Natural killer cell treated with Interleukin-12 subunit alpha and Interleukin-12 subunit beta and Interleukin-15 and Interleukin-18, amount 100 ng/mL, for 72 hours (primary cell): ENCODE measurements around the gene MUC15. TPM values are rescaled to one million over a fixed set of nuclear protein-coding genes. Genes with fewer than 3 reads are reported as not detected.

ENCODE experiments used
- ATAC-seq, 2 donors: fragments of 150-1000 bp; cut with Tn5 transposase in 1 of 2; sonication (Bioruptor Pico), chemical (Tn5 transposase) in 1 of 2; 2 replicates each; pipeline ENCODE4 v1.10.0; 2021
- DNase-seq: peaks from one replicate; pipeline ENCODE4 v3.0.0; 2022; ENCODE audit warnings: low spot score
- H3K27ac Mint-ChIP-seq, 2 donors: 1 replicate in 1 of 2; 2 replicates in 1 of 2; pipeline ENCODE4 v1.8.0; 2022; ENCODE audit warnings: mixed read lengths in 2 of 2, mild to moderate bottlenecking in 1 of 2, moderate library complexity in 1 of 2
- H3K27me3 Mint-ChIP-seq, 2 donors: 1 replicate in 1 of 2; 2 replicates in 1 of 2; pipeline ENCODE4 v1.8.0; 2022; ENCODE audit warnings: mixed read lengths in 2 of 2
- H3K36me3 Mint-ChIP-seq: one replicate; pipeline ENCODE4 v1.8.0; 2022; ENCODE audit warnings: mixed read lengths
- H3K4me1 Mint-ChIP-seq, 2 donors: 1 replicate in 1 of 2; 2 replicates in 1 of 2; pipeline ENCODE4 v1.8.0; 2022; ENCODE audit warnings: low read depth in 2 of 2, mixed read lengths in 2 of 2, mild to moderate bottlenecking in 1 of 2
- H3K4me3 Mint-ChIP-seq: one replicate; pipeline ENCODE4 v1.8.0; 2022; ENCODE audit warnings: mixed read lengths
- H3K9me3 Mint-ChIP-seq: 2 replicates; pipeline ENCODE4 v1.8.0; 2022; ENCODE audit warnings: mixed read lengths
- total RNA-seq, 2 donors: library from RNA; stranded (reverse); gene quantifications; one replicate each; pipeline ENCODE4 v1.2.3, GENCODE V29; 2022

Gene MUC15
- total RNA-seq, 2 donors from 2014 or later = not detected

DNA sequence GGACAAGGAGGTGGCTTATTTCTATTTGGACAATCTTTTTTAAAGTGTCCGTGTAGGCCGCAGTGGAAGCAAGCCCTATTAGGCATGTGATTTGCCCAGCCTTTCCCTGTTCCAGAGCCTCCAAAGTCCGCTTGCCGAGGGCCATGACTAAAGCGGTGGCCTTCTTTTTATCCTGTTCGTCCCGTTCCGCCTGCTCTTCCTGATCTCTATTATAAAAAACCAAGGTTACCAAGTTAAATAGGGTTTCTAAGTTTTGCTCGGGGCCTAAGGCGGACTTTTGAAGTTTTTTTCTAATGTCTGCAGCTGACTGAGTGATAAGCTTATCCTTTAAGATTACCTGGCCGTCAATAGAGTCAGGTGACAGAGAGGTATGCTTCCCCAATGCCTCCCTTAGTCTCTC lies 21.6 kb upstream of the MUC15 start:
- DNase-seq = no peak
- H3K27ac Mint-ChIP-seq = no peak overlapping the region
- no peaks in the 10 kb centered on the region for H3K27me3 Mint-ChIP-seq
- H3K4me1 Mint-ChIP-seq = no peaks in the 10 kb centered on the region
- ATAC-seq = no peak
- peaks cover 5% of the 10 kb centered on the region for H3K36me3 Mint-ChIP-seq
- peaks cover 21% of the 10 kb centered on the region for H3K9me3 Mint-ChIP-seq
- no peak overlapping the region for H3K4me3 Mint-ChIP-seq

DNA sequence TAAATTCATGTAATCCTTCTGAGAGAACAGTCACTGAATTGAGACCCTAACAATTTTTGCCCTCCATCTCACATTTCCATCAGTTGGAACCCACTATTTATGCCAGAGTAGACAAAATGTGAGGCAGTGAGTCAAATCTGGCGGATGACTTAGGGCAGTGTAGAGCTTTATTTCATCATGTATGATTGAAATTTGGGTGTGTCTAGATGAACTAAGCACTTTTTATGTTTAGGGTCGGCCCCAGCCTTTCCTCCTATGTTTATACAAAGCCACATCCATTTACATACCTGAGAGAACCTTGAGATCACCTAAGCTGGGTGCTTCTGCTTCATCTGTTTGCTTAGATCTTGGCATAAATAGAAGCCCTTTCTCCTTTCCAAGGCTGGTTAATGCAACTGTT lies 15.0 kb upstream of the MUC15 start:
- no peak for DNase-seq
- no peaks in the 10 kb centered on the region for H3K27me3 Mint-ChIP-seq
- H3K9me3 Mint-ChIP-seq = peaks cover 15% of the 10 kb centered on the region
- no peak overlapping the region for H3K27ac Mint-ChIP-seq
- no peaks in the 10 kb centered on the region for H3K4me1 Mint-ChIP-seq
- ATAC-seq = no peak
- H3K4me3 Mint-ChIP-seq = no peak overlapping the region
- H3K36me3 Mint-ChIP-seq = no peaks in the 10 kb centered on the region

DNA sequence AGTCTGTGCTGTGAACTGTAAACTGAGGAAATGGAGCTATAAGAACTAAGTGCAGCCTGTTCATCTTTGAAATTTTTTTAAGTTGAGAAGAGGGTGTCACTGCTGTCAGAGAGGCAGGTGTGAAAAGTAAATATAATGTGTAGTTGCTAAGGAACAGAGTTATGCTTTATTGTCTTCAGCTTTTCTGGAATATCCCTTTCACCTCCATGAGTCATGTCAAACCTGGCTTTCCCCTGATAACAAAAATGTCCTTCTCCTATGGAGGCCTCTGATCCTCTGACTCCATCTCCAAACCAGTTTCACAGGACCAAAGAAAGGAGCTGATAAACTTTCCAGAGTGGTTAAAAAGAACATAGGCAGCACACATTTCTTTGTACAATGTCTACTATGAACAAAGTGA lies 12.8 kb upstream of the MUC15 start:
- Mint-ChIP-seq H3K27me3 (no peaks in the 10 kb centered on the region), H3K4me1 (no peaks in the 10 kb centered on the region)
- no peak for ATAC-seq

DNA sequence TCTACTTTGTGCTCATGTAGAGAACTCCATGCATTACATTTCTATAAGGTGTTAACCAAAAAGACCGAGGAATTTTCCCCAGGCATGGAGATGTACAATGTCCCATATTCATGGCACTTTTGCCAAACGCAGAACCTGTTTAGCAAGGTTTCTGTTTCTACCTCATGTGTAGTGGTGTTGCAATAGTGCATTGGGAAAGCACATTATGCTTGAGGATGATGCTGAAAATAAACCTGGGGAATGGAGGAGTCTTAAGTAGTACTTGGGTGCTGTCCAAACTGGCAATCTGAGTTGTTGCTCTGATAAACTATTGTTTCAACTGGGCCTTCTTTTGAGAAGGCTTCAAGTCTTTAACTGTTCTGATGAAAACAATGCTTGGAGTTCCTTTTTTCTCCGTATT lies 11.5 kb upstream of the MUC15 start:
- Mint-ChIP-seq H3K9me3 (peaks cover 4% of the 10 kb centered on the region), H3K27me3 (no peaks in the 10 kb centered on the region), H3K4me1 (no peaks in the 10 kb centered on the region), H3K4me3 (no peak overlapping the region), H3K36me3 (no peaks in the 10 kb centered on the region), H3K27ac (no peak overlapping the region)
- DNase-seq = no peak
- no peak for ATAC-seq

More for the DNA sequence above, 12.8 kb upstream of the MUC15 start:
- Mint-ChIP-seq H3K27ac (no peak overlapping the region), H3K9me3 (peaks cover 8% of the 10 kb centered on the region), H3K4me3 (no peak overlapping the region), H3K36me3 (no peaks in the 10 kb centered on the region)
- no peak for DNase-seq

DNA sequence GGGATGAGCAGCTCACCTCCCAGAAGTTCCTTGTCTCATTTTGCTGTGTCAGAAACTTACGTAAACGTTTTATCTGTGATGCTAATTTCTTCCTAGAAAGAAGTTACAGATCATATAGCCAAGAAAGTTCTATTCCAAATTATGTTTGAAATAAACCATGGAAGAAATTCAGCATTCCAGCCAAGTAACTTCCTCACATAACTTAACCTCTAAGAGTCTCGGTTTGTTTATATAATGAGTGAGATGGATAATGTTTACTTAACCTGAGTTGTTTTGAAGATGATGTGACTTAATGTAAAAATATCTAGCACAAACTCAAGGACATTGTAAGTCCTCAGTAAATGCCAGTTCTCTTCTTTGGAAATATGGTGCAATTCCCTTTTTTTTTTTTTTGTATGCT lies 8.9 kb upstream of the MUC15 start:
- Mint-ChIP-seq H3K27me3 (no peaks in the 10 kb centered on the region), H3K9me3 (peaks cover 4% of the 10 kb centered on the region), H3K4me3 (no peak overlapping the region), H3K36me3 (no peaks in the 10 kb centered on the region), H3K27ac (no peak overlapping the region), H3K4me1 (no peaks in the 10 kb centered on the region)
- DNase-seq (no peak), ATAC-seq (no peak)

DNA sequence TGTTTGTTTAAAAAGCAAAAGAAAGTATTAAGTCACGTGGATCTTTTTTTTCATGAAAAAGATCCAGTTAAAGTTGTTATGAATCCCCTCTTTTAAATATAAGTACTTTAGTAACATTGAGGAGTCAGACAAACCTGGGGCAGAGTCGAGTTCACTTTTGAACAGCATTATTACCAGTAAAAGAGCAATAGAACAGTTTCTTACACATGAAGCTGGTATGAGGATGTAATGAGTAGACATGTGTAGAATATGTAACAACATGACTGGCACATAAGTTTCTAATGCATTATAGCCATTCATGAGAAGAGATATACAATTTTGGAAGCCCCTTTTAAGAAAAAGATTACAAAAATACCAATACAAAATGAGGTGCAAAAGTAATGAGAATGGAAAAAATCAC lies 7.6 kb upstream of the MUC15 start:
- H3K4me1 Mint-ChIP-seq = no peaks in the 10 kb centered on the region
- no peak overlapping the region for H3K27ac Mint-ChIP-seq
- DNase-seq = no peak
- no peaks in the 10 kb centered on the region for H3K27me3 Mint-ChIP-seq
- no peaks in the 10 kb centered on the region for H3K36me3 Mint-ChIP-seq
- no peak for ATAC-seq
- no peak overlapping the region for H3K4me3 Mint-ChIP-seq
- H3K9me3 Mint-ChIP-seq = no peaks in the 10 kb centered on the region

DNA sequence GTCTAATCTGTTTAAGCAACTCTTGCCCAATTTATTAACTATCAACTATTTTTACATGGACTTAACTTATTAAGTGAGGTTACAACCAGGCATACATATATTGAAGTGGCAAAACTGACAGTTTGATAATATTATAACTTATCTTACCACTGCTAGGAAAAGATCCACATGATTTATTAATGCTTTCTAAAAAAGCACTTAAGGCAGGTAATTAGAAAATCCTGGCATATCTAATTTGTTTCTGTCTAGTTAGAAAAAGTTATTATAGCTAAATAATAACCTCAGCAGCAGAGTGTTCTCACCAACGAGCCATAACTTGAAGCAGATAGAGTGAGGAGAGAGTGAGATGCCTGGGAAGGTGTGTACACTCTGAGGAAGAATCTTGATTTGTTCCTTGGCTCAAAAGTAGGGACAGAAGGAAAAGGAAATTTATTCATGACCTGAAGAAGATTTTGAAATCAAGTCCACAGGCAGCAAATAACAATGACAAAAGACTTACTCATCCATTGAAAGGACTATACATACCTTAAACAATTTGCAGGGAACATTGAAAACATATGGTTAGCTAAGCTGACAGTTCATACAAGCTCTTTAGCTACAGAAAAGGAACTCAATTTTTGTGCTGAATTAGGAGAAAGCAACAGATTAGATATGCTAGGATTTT lies 7.1 kb upstream of the MUC15 start:
- Mint-ChIP-seq H3K27ac (no peak overlapping the region), H3K4me3 (no peak overlapping the region), H3K36me3 (no peaks in the 10 kb centered on the region), H3K4me1 (no peaks in the 10 kb centered on the region), H3K9me3 (no peaks in the 10 kb centered on the region), H3K27me3 (no peaks in the 10 kb centered on the region)
- ATAC-seq (no peak), DNase-seq (no peak)

DNA sequence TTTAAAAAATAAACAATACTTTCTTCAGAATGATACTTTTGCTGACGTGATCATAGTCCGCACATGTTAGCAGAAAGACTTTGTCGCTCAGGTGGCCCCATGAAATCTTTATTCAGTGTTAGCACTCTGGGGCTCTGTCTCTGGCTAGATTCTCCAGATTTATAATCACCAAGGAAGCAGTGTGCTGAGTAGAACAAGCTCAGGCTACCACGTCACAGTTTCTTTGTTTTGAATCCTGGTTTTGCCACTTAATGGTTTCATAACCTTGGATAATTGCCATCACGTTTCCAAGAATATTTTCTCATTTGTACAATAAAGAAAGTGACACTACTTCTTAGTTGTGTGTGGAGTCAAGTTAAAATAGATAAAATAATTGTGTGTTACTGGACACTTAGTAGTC lies 3.9 kb upstream of the MUC15 start:
- no peak overlapping the region for H3K27ac Mint-ChIP-seq
- no peaks in the 10 kb centered on the region for H3K27me3 Mint-ChIP-seq
- H3K4me3 Mint-ChIP-seq = no peak overlapping the region
- no peak for ATAC-seq
- H3K36me3 Mint-ChIP-seq = no peaks in the 10 kb centered on the region
- H3K4me1 Mint-ChIP-seq = no peaks in the 10 kb centered on the region
- H3K9me3 Mint-ChIP-seq = no peaks in the 10 kb centered on the region
- DNase-seq = no peak

DNA sequence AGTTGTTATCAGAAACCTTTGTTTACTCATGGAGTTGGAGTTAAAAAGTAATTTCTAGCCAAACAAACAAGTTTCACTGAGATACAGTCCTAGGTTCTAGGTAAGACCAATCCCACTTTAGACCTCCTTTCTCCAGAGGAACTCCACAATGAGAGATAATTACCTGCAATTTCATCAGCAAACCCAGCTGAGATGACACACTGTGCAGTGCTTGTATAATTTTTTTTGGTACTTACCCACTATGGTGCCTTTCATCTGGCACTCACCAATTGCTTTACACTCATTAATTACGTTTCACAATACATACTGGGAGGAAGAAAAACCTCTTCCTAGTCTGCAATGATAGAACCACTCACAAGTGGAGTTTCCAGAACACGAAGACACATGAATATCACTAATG lies 1.8 kb upstream of the MUC15 start:
- no peak for ATAC-seq
- Mint-ChIP-seq H3K4me1 (no peaks in the 10 kb centered on the region), H3K9me3 (no peaks in the 10 kb centered on the region), H3K36me3 (no peaks in the 10 kb centered on the region), H3K4me3 (no peak overlapping the region), H3K27ac (no peak overlapping the region), H3K27me3 (no peaks in the 10 kb centered on the region)
- DNase-seq = no peak

DNA sequence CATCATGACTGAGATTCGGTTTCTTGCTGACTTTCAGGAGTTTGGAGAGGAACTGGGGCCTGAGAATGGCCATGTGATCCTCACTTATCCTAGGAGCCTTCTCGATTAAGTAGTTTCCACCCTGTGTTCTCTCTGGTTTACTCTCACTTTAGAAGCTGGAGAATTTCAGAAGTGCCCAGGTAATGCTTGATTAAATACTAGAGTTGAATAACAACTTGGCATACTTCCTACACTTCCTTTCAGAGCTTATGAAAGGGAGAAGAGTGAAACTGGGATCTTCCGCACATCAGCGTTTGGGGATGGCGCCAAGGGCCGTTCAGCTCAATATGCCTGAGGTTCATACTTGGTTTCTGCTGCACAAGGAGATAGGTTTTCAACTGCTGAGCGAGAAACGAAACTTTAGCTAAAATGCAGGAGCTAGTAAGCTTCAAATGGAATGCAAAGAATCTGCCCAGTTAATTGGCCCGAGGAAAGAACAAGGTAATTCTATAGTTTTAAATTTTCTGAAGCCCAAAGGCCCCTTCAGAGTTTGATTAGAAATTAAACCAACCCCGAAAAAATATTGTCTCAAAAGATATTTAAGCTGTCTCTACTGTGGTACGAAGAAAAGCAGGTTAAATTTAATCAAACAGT lies 823 bp upstream of the MUC15 start:
- Mint-ChIP-seq H3K4me1 (no peaks in the 10 kb centered on the region), H3K36me3 (no peaks in the 10 kb centered on the region), H3K9me3 (no peaks in the 10 kb centered on the region), H3K27ac (no peak overlapping the region), H3K27me3 (no peaks in the 10 kb centered on the region), H3K4me3 (no peak overlapping the region)
- DNase-seq (no peak), ATAC-seq (no peak)

DNA sequence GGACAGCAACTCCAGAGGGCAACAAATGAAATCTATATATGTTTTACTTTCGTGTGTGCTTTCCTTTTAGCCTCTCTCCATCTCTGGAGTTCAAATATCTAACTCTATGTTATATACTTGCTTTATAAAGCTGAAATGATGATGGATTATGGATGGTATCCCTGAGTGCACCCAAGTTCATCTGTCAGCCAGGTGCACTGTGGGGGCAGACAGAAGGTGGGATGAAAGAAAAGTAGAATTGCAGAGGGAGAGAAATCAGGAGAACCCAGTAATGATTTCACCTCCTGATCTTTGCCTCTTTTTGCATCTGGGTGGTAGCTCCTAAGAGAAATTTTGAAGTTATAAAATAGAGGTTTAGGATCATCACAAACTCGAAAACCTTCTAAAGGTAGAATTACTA lies 2.4 kb downstream of the MUC15 start:
- DNase-seq = no peak
- Mint-ChIP-seq H3K9me3 (no peaks in the 10 kb centered on the region), H3K36me3 (no peaks in the 10 kb centered on the region), H3K4me3 (no peak overlapping the region), H3K27me3 (no peaks in the 10 kb centered on the region), H3K27ac (no peak overlapping the region), H3K4me1 (no peaks in the 10 kb centered on the region)
- ATAC-seq = no peak

DNA sequence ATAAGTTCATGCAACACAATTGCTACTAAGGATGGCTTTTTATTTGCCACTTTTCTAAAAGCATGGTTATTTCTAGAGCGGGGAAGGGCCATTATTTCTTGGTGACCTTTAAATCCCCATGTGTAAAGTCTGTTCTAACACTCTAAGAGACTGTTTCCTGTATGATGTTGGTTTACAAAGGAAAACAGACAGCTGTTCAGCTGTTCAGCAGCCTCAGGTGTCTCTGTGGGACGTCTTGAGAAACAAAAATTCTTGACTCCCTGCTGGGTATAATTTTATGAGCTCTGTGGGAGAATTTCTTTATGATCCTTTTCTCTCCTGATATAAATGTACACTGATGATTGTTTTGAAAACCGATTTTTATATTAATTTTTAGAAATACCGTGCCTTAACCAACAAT lies 13.9 kb downstream of the MUC15 start:
- peaks cover 4% of the 10 kb centered on the region for H3K9me3 Mint-ChIP-seq
- no peaks in the 10 kb centered on the region for H3K36me3 Mint-ChIP-seq
- H3K4me3 Mint-ChIP-seq = no peak overlapping the region
- no peaks in the 10 kb centered on the region for H3K27me3 Mint-ChIP-seq
- H3K4me1 Mint-ChIP-seq = no peaks in the 10 kb centered on the region
- H3K27ac Mint-ChIP-seq = no peak overlapping the region
- DNase-seq (no peak), ATAC-seq (no peak)

DNA sequence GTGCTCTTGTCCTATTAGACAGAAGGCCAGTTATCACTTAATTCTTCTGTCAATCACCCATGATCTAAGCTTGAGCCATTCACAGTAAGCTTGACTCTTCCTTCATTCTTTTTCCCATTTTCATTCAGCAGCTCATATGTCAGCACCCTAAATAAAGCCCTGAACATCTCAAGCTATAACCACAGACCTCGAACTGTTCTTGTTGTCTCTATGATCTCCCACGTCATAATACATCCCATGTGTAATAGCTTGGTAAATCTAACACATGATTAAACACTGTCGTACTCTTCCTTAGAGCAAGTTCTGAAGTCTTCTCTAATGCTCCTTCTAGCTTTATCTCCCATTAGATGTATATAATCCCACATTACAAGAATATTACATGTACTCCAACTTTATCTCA lies 14.4 kb downstream of the MUC15 start:
- H3K4me1 Mint-ChIP-seq = no peaks in the 10 kb centered on the region
- H3K4me3 Mint-ChIP-seq = no peak overlapping the region
- peaks cover 4% of the 10 kb centered on the region for H3K9me3 Mint-ChIP-seq
- no peaks in the 10 kb centered on the region for H3K36me3 Mint-ChIP-seq
- ATAC-seq (no peak), DNase-seq (no peak)
- no peak overlapping the region for H3K27ac Mint-ChIP-seq
- no peaks in the 10 kb centered on the region for H3K27me3 Mint-ChIP-seq

DNA sequence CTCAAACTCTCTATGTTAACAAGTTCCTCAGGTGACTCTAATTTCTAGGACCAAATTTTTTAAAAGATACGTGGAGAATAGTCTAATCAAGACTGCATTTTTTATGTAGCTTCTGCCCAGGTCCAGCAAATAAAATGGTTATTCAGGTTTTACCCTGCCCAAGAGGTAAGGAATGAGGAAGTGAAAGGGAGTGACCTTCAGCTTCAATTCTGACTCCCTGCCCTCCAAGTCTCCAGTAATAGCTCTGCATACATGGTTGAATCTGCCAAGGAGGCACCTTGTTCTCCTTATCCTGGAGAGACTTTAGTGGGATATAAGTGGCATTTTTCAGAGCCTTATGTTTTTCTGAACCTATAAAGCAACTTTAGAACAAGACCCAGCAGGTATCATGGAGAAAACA lies 15.5 kb downstream of the MUC15 start:
- Mint-ChIP-seq H3K27me3 (no peaks in the 10 kb centered on the region), H3K36me3 (no peaks in the 10 kb centered on the region), H3K9me3 (peaks cover 4% of the 10 kb centered on the region), H3K4me1 (no peaks in the 10 kb centered on the region), H3K27ac (no peak overlapping the region), H3K4me3 (no peak overlapping the region)
- DNase-seq (no peak), ATAC-seq (no peak)

DNA sequence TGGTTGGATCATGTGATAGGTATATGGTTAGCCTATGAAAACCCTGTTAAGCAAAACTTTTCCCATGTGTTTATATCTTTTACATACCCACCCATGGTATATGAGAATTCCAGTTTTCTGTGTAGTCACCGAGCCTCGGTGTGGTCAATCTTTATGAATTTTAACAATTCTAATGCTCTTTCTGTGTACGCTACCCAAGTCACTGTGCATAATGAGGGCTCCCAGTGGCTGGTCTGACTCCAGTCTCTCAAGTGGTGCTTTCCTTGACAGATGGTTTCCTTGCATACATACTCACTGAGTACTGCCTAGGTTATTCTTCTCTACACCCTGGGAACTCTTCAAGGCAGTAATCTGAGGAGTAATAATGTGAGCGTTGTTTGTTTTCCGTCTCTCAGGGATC lies 17.6 kb downstream of the MUC15 start:
- no peak overlapping the region for H3K4me3 Mint-ChIP-seq
- H3K27me3 Mint-ChIP-seq = no peaks in the 10 kb centered on the region
- peaks cover 4% of the 10 kb centered on the region for H3K9me3 Mint-ChIP-seq
- ATAC-seq (no peak), DNase-seq (no peak)
- H3K36me3 Mint-ChIP-seq = no peaks in the 10 kb centered on the region
- no peak overlapping the region for H3K27ac Mint-ChIP-seq
- H3K4me1 Mint-ChIP-seq = no peaks in the 10 kb centered on the region
